GM13977 (cell line): Measurements from ENCODE around the gene FARS2.

ENCODE experiments used
- DNase-seq: peaks from one replicate; pipeline ENCODE4 v3.0.0; 2012; ENCODE audit warnings: low spot score
- CTCF ChIP-seq: IDR thresholded peaks from 2 replicates; pipeline ENCODE4 v1.5.1; 2012; ENCODE audit warnings: mild to moderate bottlenecking, control low read depth; ENCODE audit not compliant: insufficient read depth; ENCODE audit errors: extremely low read depth, missing control alignments
- in situ Hi-C: fragments of 300-500 bp; cut with MboI; formaldehyde crosslinking; loops from one replicate; pipeline ENCODE4 v1.12.0; 2022; ENCODE audit warnings: low sequenced_read_pairs, low pct_unique_long_range_greater_than_20kb, mixed read lengths, inconsistent platforms; ENCODE audit not compliant: unreplicated experiment

FARS2 gene

GRCh38 chr6:5433324-5433723 lies 172.0 kb downstream of the FARS2 start:
- no peak for DNase-seq
- in situ Hi-C loops, result no loop called here
- no peak for TF ChIP-seq CTCF

- in situ Hi-C loops, result no loop called here
- no peak for DNase-seq
- no peak for TF ChIP-seq CTCF
These were observed 174.1 kb downstream of the FARS2 start for GRCh38 chr6:5435449-5435848.

GRCh38 chr6:5438922-5439584 lies 177.7 kb downstream of the FARS2 start:
- in situ Hi-C loops, result no loop called here

GRCh38 chr6:5439749-5440148 lies 178.4 kb downstream of the FARS2 start:
- no peak for TF ChIP-seq CTCF
- no peak for DNase-seq
- in situ Hi-C loops, result no loop called here

More at GRCh38 chr6:5438922-5439584, 177.7 kb downstream of the FARS2 start:
- TF ChIP-seq CTCF, result no peak
- no peak for DNase-seq

- in situ Hi-C loops, result no loop called here
These were observed 181.0 kb downstream of the FARS2 start for GRCh38 chr6:5442319-5442718.

GRCh38 chr6:5442916-5443315 lies 181.6 kb downstream of the FARS2 start:
- no peak for TF ChIP-seq CTCF
- no peak for DNase-seq
- in situ Hi-C loops, result no loop called here

More at GRCh38 chr6:5442319-5442718, 181.0 kb downstream of the FARS2 start:
- no peak for DNase-seq
- TF ChIP-seq CTCF, result no peak
